ENCODE measurements around the gene IL19.
"Not testable (repeated sequence)": the region's sequence is repeated elsewhere in the genome, so short reads cannot be mapped to it uniquely, and the experiment has no call there.

Gene IL19

GRCh38 chr1:206839857-206840256 lies 69.3 kb downstream of the IL19 start:
- no peaks in the 10 kb centered on the region for H3K36me3 ChIP-seq (ENCODE audit: insufficient read depth, low read length)
- H3K9me3 ChIP-seq (replicated peaks; ENCODE audit: low read length) = no peaks in the 10 kb centered on the region
- H3K4me2 ChIP-seq (ENCODE audit: low read length) = no peak overlapping the region
- H3K9ac ChIP-seq (ENCODE audit: low read depth, low read length) = no peak overlapping the region
- peaks cover 8% of the 10 kb centered on the region for H3K4me1 ChIP-seq (ENCODE audit: control insufficient read depth, insufficient read depth, low read length)
- no peak overlapping the region for H3K4me3 ChIP-seq (ENCODE audit: low read length)
- H3K27me3 ChIP-seq (ENCODE audit: control insufficient read depth, insufficient read depth, low read length) = peaks cover 26% of the 10 kb centered on the region

- Histone ChIP-seq H3K4me3 (ENCODE audit: low read length) (no peak overlapping the region), H3K27me3 (ENCODE audit: control insufficient read depth, insufficient read depth, low read length) (peaks cover 12% of the 10 kb centered on the region), H3K9me3 (replicated peaks; ENCODE audit: low read length) (no peaks in the 10 kb centered on the region)
These were observed 71.2 kb downstream of the IL19 start for GRCh38 chr1:206841609-206842323.

GRCh38 chr1:206842854-206843253 lies 72.3 kb downstream of the IL19 start:
- H3K9ac ChIP-seq (ENCODE audit: low read depth, low read length) = no peak overlapping the region
- no peak overlapping the region for H3K4me2 ChIP-seq (ENCODE audit: low read length)
- H3K4me1 ChIP-seq (ENCODE audit: control insufficient read depth, insufficient read depth, low read length) = peaks cover 3% of the 10 kb centered on the region
- H3K9me3 ChIP-seq (replicated peaks; ENCODE audit: low read length) = no peaks in the 10 kb centered on the region
- no peak overlapping the region for H3K4me3 ChIP-seq (ENCODE audit: low read length)
- no peaks in the 10 kb centered on the region for H3K36me3 ChIP-seq (ENCODE audit: insufficient read depth, low read length)
- H3K27me3 ChIP-seq (ENCODE audit: control insufficient read depth, insufficient read depth, low read length) = peaks cover 6% of the 10 kb centered on the region

More at GRCh38 chr1:206841609-206842323, 71.2 kb downstream of the IL19 start:
- Histone ChIP-seq H3K9ac (ENCODE audit: low read depth, low read length) (no peak overlapping the region), H3K4me2 (ENCODE audit: low read length) (no peak overlapping the region), H3K36me3 (ENCODE audit: insufficient read depth, low read length) (no peaks in the 10 kb centered on the region), H3K4me1 (ENCODE audit: control insufficient read depth, insufficient read depth, low read length) (peaks cover 3% of the 10 kb centered on the region)

- peaks cover 3% of the 10 kb centered on the region for H3K4me1 ChIP-seq (ENCODE audit: control insufficient read depth, insufficient read depth, low read length)
- no peak overlapping the region for H3K4me3 ChIP-seq (ENCODE audit: low read length)
- H3K4me2 ChIP-seq (ENCODE audit: low read length) = no peak overlapping the region
- no peak overlapping the region for H3K9ac ChIP-seq (ENCODE audit: low read depth, low read length)
- no peaks in the 10 kb centered on the region for H3K9me3 ChIP-seq (replicated peaks; ENCODE audit: low read length)
- H3K36me3 ChIP-seq (ENCODE audit: insufficient read depth, low read length) = no peaks in the 10 kb centered on the region
- peaks cover 6% of the 10 kb centered on the region for H3K27me3 ChIP-seq (ENCODE audit: control insufficient read depth, insufficient read depth, low read length)
These were observed 73.1 kb downstream of the IL19 start for GRCh38 chr1:206843626-206844025.

- Histone ChIP-seq H3K4me1 (ENCODE audit: control insufficient read depth, insufficient read depth, low read length) (no peaks in the 10 kb centered on the region), H3K27me3 (ENCODE audit: control insufficient read depth, insufficient read depth, low read length) (peaks cover 18% of the 10 kb centered on the region), H3K9me3 (replicated peaks; ENCODE audit: low read length) (no peaks in the 10 kb centered on the region), H3K9ac (ENCODE audit: low read depth, low read length) (no peak overlapping the region), H3K4me3 (ENCODE audit: low read length) (no peak overlapping the region), H3K36me3 (ENCODE audit: insufficient read depth, low read length) (no peaks in the 10 kb centered on the region), H3K4me2 (ENCODE audit: low read length) (no peak overlapping the region)
These were observed 75.9 kb downstream of the IL19 start for GRCh38 chr1:206846487-206846886.

GRCh38 chr1:206847337-206847834 lies 76.8 kb downstream of the IL19 start:
- Histone ChIP-seq H3K4me3 (ENCODE audit: low read length) (no peak overlapping the region), H3K4me2 (ENCODE audit: low read length) (no peak overlapping the region), H3K4me1 (ENCODE audit: control insufficient read depth, insufficient read depth, low read length) (no peaks in the 10 kb centered on the region), H3K9ac (ENCODE audit: low read depth, low read length) (no peak overlapping the region), H3K36me3 (ENCODE audit: insufficient read depth, low read length) (no peaks in the 10 kb centered on the region), H3K9me3 (replicated peaks; ENCODE audit: low read length) (no peaks in the 10 kb centered on the region), H3K27me3 (ENCODE audit: control insufficient read depth, insufficient read depth, low read length) (peaks cover 17% of the 10 kb centered on the region)

GRCh38 chr1:206847946-206848345 lies 77.4 kb downstream of the IL19 start:
- H3K4me3 ChIP-seq (ENCODE audit: low read length) = no peak overlapping the region
- H3K4me1 ChIP-seq (ENCODE audit: control insufficient read depth, insufficient read depth, low read length) = no peaks in the 10 kb centered on the region
- no peaks in the 10 kb centered on the region for H3K36me3 ChIP-seq (ENCODE audit: insufficient read depth, low read length)
- no peaks in the 10 kb centered on the region for H3K9me3 ChIP-seq (replicated peaks; ENCODE audit: low read length)
- H3K4me2 ChIP-seq (ENCODE audit: low read length) = no peak overlapping the region
- H3K9ac ChIP-seq (ENCODE audit: low read depth, low read length) = no peak overlapping the region
- peaks cover 12% of the 10 kb centered on the region for H3K27me3 ChIP-seq (ENCODE audit: control insufficient read depth, insufficient read depth, low read length)

- Histone ChIP-seq H3K27me3 (ENCODE audit: control insufficient read depth, insufficient read depth, low read length) (peaks cover 12% of the 10 kb centered on the region), H3K9me3 (replicated peaks; ENCODE audit: low read length) (no peaks in the 10 kb centered on the region), H3K4me3 (ENCODE audit: low read length) (no peak overlapping the region), H3K9ac (ENCODE audit: low read depth, low read length) (no peak overlapping the region), H3K36me3 (ENCODE audit: insufficient read depth, low read length) (no peaks in the 10 kb centered on the region), H3K4me2 (ENCODE audit: low read length) (no peak overlapping the region), H3K4me1 (ENCODE audit: control insufficient read depth, insufficient read depth, low read length) (no peaks in the 10 kb centered on the region)
These were observed 79.8 kb downstream of the IL19 start for GRCh38 chr1:206850401-206850800.

GRCh38 chr1:206851341-206852010 lies 80.9 kb downstream of the IL19 start:
- H3K27me3 ChIP-seq (ENCODE audit: control insufficient read depth, insufficient read depth, low read length) = peaks cover 18% of the 10 kb centered on the region
- H3K4me3 ChIP-seq (ENCODE audit: low read length) = no peak overlapping the region

GRCh38 chr1:206852662-206853061 lies 82.1 kb downstream of the IL19 start:
- not testable (repeated sequence) for H3K4me1 ChIP-seq (ENCODE audit: control insufficient read depth, insufficient read depth, low read length)

More at GRCh38 chr1:206851341-206852010, 80.9 kb downstream of the IL19 start:
- Histone ChIP-seq H3K36me3 (ENCODE audit: insufficient read depth, low read length) (no peaks in the 10 kb centered on the region), H3K4me1 (ENCODE audit: control insufficient read depth, insufficient read depth, low read length) (no peaks in the 10 kb centered on the region), H3K9ac (ENCODE audit: low read depth, low read length) (no peak overlapping the region), H3K9me3 (replicated peaks; ENCODE audit: low read length) (no peaks in the 10 kb centered on the region), H3K4me2 (ENCODE audit: low read length) (no peak overlapping the region)

GRCh38 chr1:206853696-206854095 lies 83.1 kb downstream of the IL19 start:
- H3K9me3 ChIP-seq (replicated peaks; ENCODE audit: low read length); H3K36me3 ChIP-seq (ENCODE audit: insufficient read depth, low read length); H3K4me2 ChIP-seq (ENCODE audit: low read length); H3K9ac ChIP-seq (ENCODE audit: low read depth, low read length); H3K4me1 ChIP-seq (ENCODE audit: control insufficient read depth, insufficient read depth, low read length); H3K4me3 ChIP-seq (ENCODE audit: low read length): not testable (repeated sequence)
- H3K27me3 ChIP-seq (ENCODE audit: control insufficient read depth, insufficient read depth, low read length) = peaks cover 27% of the 10 kb centered on the region

More at GRCh38 chr1:206852662-206853061, 82.1 kb downstream of the IL19 start:
- not testable (repeated sequence) for H3K9ac ChIP-seq (ENCODE audit: low read depth, low read length); H3K4me3 ChIP-seq (ENCODE audit: low read length); H3K4me2 ChIP-seq (ENCODE audit: low read length); H3K36me3 ChIP-seq (ENCODE audit: insufficient read depth, low read length); H3K9me3 ChIP-seq (replicated peaks; ENCODE audit: low read length)
- H3K27me3 ChIP-seq (ENCODE audit: control insufficient read depth, insufficient read depth, low read length) = peaks cover 27% of the 10 kb centered on the region

All from skeletal muscle satellite cell (primary cell).